Esophagus squamous epithelium (tissue), 5 donors: ENCODE data around the gene CEP44. TPM values are rescaled to one million over a fixed set of nuclear protein-coding genes. Genes with fewer than 3 reads are reported as not detected.

Experiments
- DNase-seq: peaks from one replicate; lab custom pipeline; 2025; lab: John Stamatoyannopoulos, UW
- H3K27ac ChIP-seq, 4 donors: fragments of 200-600 bp; sonication (generic); one replicate each; pipeline ENCODE4 v1.5.1; 2016 to 2019; ENCODE audit warnings: mild to moderate bottlenecking in 1 of 4
- H3K27me3 ChIP-seq, 4 donors: fragments of 200-600 bp; sonication (generic); 1 replicate in 3 of 4; 2 replicates in 1 of 4; pipeline versions ENCODE4 v1.5.1 to v1.6.0; 2017 to 2021; ENCODE audit warnings: antibody characterized with exemption in 1 of 4
- H3K36me3 ChIP-seq, 3 donors: fragments of 200-600 bp; sonication (generic); one replicate each; pipeline ENCODE4 v1.5.1; 2016 to 2019
- H3K4me1 ChIP-seq, 3 donors: fragments of 200-600 bp; sonication (generic); one replicate each; pipeline ENCODE4 v1.5.1; 2017 to 2019
- H3K4me3 ChIP-seq, 4 donors: fragments of 200-600 bp; sonication (generic); 1 replicate in 3 of 4; 2 replicates in 1 of 4; pipeline ENCODE4 v1.5.1; 2016 to 2019; ENCODE audit warnings: mild to moderate bottlenecking in 2 of 4, moderate library complexity in 1 of 4
- H3K9me3 ChIP-seq, 3 donors: fragments of 200-600 bp; sonication (generic); one replicate each; pipeline ENCODE4 v1.5.1; 2016 to 2019
- CTCF ChIP-seq, 6 experiments: fragments of 450-650 bp in 4 of 6; fragments of 200-600 bp in 2 of 6; sonication (generic) in 2 of 6; IDR thresholded peaks; one replicate each; pipeline ENCODE4 v1.5.1; 2016 to 2019; ENCODE audit warnings: antibody characterized with exemption in 6 of 6, mild to moderate bottlenecking in 4 of 6, moderate library complexity in 4 of 6
- POLR2A ChIP-seq, 4 donors: fragments of 450-650 bp; IDR thresholded peaks; one replicate each; pipeline ENCODE4 v1.6.1; 2017; ENCODE audit warnings: antibody characterized with exemption in 4 of 4, mild to moderate bottlenecking in 4 of 4, moderate library complexity in 3 of 4
- WGBS, 2 donors: methylation state at CpG; one replicate each; pipeline ENCODE4 v1.1.5; 2018; 5-methylcytosine and 5-hydroxymethylcytosine counted together
- intact Hi-C: fragments of 100-400 bp; cut with DNase I; formaldehyde crosslinking; loops from one replicate; pipeline ENCODE4 v1.15.0; 2022
- total RNA-seq, 4 donors: library from RNA; depleted of rRNA; stranded (reverse); fragments of >200 nt; gene quantifications; one replicate each; pipeline ENCODE4 v1.1.0, GENCODE V29; 2016
- donor health status: DM: yes; HTN: yes; CAD: no.

CEP44 gene, protein sequence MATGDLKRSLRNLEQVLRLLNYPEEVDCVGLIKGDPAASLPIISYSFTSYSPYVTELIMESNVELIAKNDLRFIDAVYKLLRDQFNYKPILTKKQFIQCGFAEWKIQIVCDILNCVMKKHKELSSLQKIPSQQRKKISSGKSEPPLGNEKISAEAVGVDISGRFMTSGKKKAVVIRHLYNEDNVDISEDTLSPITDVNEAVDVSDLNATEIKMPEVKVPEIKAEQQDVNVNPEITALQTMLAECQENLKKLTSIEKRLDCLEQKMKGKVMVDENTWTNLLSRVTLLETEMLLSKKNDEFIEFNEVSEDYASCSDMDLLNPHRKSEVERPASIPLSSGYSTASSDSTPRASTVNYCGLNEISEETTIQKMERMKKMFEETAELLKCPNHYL
- 10 to 100 TPM in 2 of 4 donors, 1 to 10 TPM in 2; 5.5 to 14.4 (median 11.4) TPM for total RNA-seq

- Histone ChIP-seq H3K9me3 (no peaks in the 10 kb centered on the region), H3K4me1 (peaks cover 3 to 41% (median 15%) of the 10 kb centered on the region in 3 donors)
- intact Hi-C loops = no loop called here
Measured at GRCh38 chr4:174283507-174284471, at the start of gene CEP44, which contains the start of gene FBXO8. Gene CEP44, plus strand, starts transcription at chr4:174283911. Its CDS starts 15,211 bp downstream, at chr4:174299122. Gene FBXO8, minus strand, starts transcription at chr4:174283667. Its CDS starts 20,575 bp downstream, at chr4:174263092.

GRCh38 chr4:174236359-174236758 is 47.4 kb upstream of the CEP44 start:
- Histone ChIP-seq H3K9me3 (no peaks in the 10 kb centered on the region), H3K4me3 (no peak overlapping the region), H3K27ac (no peak overlapping the region), H3K36me3 (peaks cover 0 to 57% (median 0%) of the 10 kb centered on the region in 3 donors), H3K27me3 (no peaks in the 10 kb centered on the region), H3K4me1 (no peaks in the 10 kb centered on the region)
- WGBS, 2 donors = 75 to 96% methylated on average over 3 of the region's 3 CpGs
- DNase-seq = no peak
- no peak for TF ChIP-seq CTCF (IDR thresholded peaks at IDR 0.05)
- no peak for TF ChIP-seq POLR2A (IDR thresholded peaks at IDR 0.05)
- intact Hi-C loops = no loop called here

More at GRCh38 chr4:174283507-174284471, at the start of gene CEP44, which contains the start of gene FBXO8:
- WGBS, 2 donors = 0 to 1% methylated on average over 17 to 33 of the region's 52 CpGs
- H3K27me3 ChIP-seq = no peaks in the 10 kb centered on the region
- TF ChIP-seq POLR2A (IDR thresholded peaks at IDR 0.05) = peak in 1 of 4 donors; percentile 36
- TF ChIP-seq CTCF (IDR thresholded peaks at IDR 0.05) = peak in 1 of 6 experiments; percentile 15
- DNase-seq = peak; percentile 23
- H3K27ac ChIP-seq = peak within 1 kb of the TSS; percentile 93 to 100 (median 97)
- H3K4me3 ChIP-seq = peak within 1 kb of the TSS; percentile 59 to 88 (median 79)
- peaks cover 0 to 7% (median 0%) of the 10 kb centered on the region in 3 donors for H3K36me3 ChIP-seq

GRCh38 chr4:174241162-174241561 is 42.5 kb upstream of the CEP44 start:
- H3K4me3 ChIP-seq = no peak overlapping the region
- peaks cover 0 to 50% (median 0%) of the 10 kb centered on the region in 3 donors for H3K36me3 ChIP-seq
- TF ChIP-seq CTCF (IDR thresholded peaks at IDR 0.05) = no peak
- no peak for TF ChIP-seq POLR2A (IDR thresholded peaks at IDR 0.05)
- H3K27ac ChIP-seq = no peak overlapping the region
- H3K27me3 ChIP-seq = no peaks in the 10 kb centered on the region
- no peaks in the 10 kb centered on the region for H3K9me3 ChIP-seq
- DNase-seq = no peak
- no peaks in the 10 kb centered on the region for H3K4me1 ChIP-seq
- intact Hi-C loops = no loop called here
- 74 to 81% methylated on average over 3 of the region's 3 CpGs for WGBS, 2 donors

DNA sequence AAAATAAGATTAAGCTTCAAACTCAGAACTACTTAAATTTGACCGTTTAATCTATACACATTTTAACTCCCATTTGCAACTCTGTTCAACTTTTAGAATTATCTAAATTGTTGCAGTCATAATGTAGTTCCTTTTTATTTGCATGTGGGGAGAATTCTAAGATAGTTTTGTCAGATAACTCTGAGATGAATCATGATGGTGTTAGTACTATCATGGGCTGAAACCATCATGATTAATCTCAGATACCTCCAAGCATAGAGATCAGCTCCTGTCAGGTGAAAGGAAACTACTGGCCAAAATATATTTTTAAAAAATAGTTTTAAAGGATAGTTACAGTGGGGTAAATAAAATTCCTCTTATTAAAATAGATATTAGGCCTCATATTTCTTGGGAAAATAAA is 39.3 kb upstream of the CEP44 start:
- intact Hi-C loops = no loop called here
- Histone ChIP-seq H3K36me3 (peaks cover 0 to 17% (median 0%) of the 10 kb centered on the region in 3 donors), H3K4me3 (no peak overlapping the region), H3K4me1 (no peaks in the 10 kb centered on the region), H3K27me3 (no peaks in the 10 kb centered on the region), H3K27ac (no peak overlapping the region), H3K9me3 (no peaks in the 10 kb centered on the region)
- WGBS, 2 donors = 82 to 85% methylated on average over 1 of the region's 1 CpG
- no peak for DNase-seq
- TF ChIP-seq POLR2A (IDR thresholded peaks at IDR 0.05) = no peak

- intact Hi-C loops = no loop called here
- 94 to 100% methylated on average over 1 of the region's 1 CpG for WGBS, 2 donors
- Histone ChIP-seq H3K4me1 (no peaks in the 10 kb centered on the region), H3K9me3 (no peaks in the 10 kb centered on the region), H3K27ac (no peak overlapping the region), H3K4me3 (no peak overlapping the region), H3K27me3 (no peaks in the 10 kb centered on the region), H3K36me3 (peaks cover 0 to 5% (median 0%) of the 10 kb centered on the region in 3 donors)
- TF ChIP-seq CTCF (IDR thresholded peaks at IDR 0.05) = no peak
- no peak for TF ChIP-seq POLR2A (IDR thresholded peaks at IDR 0.05)
- DNase-seq = no peak
Measured at GRCh38 chr4:174245714-174246113, 38.0 kb upstream of the CEP44 start.
